CD14-positive monocyte (primary cell): ENCODE data around the gene COX7A2. TPM values are rescaled to one million over a fixed set of nuclear protein-coding genes. Genes with fewer than 3 reads are reported as not detected.

ENCODE experiments used
- DNase-seq, 3 donors: peaks; one replicate each; pipeline ENCODE4 v3.0.0-alpha.2; 2011 to 2022
- H2AFZ ChIP-seq: 2 replicates; pipeline ENCODE4 v1.6.0; 2012; ENCODE audit warnings: mild to moderate bottlenecking, low read depth, low read length, inconsistent platforms; ENCODE audit not compliant: insufficient read depth, poor library complexity, severe bottlenecking
- H3K27ac ChIP-seq, 2 donors: 1 replicate in 1 of 2; 2 replicates in 1 of 2; pipeline ENCODE4 v1.5.1; 2012 to 2013; ENCODE audit warnings: low read length in 2 of 2, control low read depth in 1 of 2, inconsistent platforms in 1 of 2, low read depth in 1 of 2, mild to moderate bottlenecking in 1 of 2
- H3K27me3 ChIP-seq, 2 donors: one replicate each; pipeline versions ENCODE4 v1.6.0 to v1.6.1; 2011 to 2013; ENCODE audit warnings: low read length in 2 of 2; ENCODE audit not compliant: control insufficient read depth in 2 of 2, insufficient read depth in 2 of 2
- H3K36me3 ChIP-seq, 2 donors: replicated peaks in 1 of 2; 1 replicate in 1 of 2; 2 replicates in 1 of 2; pipeline versions ENCODE4 v1.5.1 to v1.6.1; 2012 to 2013; ENCODE audit warnings: low read length in 2 of 2, control low read depth in 1 of 2, inconsistent platforms in 1 of 2, mild to moderate bottlenecking in 1 of 2; ENCODE audit not compliant: insufficient read depth in 2 of 2, control insufficient read depth in 1 of 2
- H3K4me1 ChIP-seq, 2 donors: 1 replicate in 1 of 2; 2 replicates in 1 of 2; pipeline versions ENCODE4 v1.5.1 to v1.6.1; 2012 to 2013; ENCODE audit warnings: low read length in 2 of 2, control low read depth in 1 of 2, inconsistent platforms in 1 of 2, mild to moderate bottlenecking in 1 of 2, moderate library complexity in 1 of 2; ENCODE audit not compliant: insufficient read depth in 2 of 2, control insufficient read depth in 1 of 2
- H3K4me2 ChIP-seq: replicated peaks from 2 replicates; pipeline ENCODE3; 2012; ENCODE audit warnings: low read length, moderate library complexity, mild to moderate bottlenecking; ENCODE audit not compliant: poor library complexity, severe bottlenecking; ENCODE audit errors: extremely low read depth
- H3K4me3 ChIP-seq, 3 experiments: fragments of 200-600 bp in 1 of 3; sonication (generic) in 1 of 3; replicated peaks in 1 of 3; 1 replicate in 2 of 3; 2 replicates in 1 of 3; pipeline ENCODE4 v1.5.1; 2011 to 2013; ENCODE audit warnings: low read length in 3 of 3, mild to moderate bottlenecking in 3 of 3, control low read depth in 2 of 3, low read depth in 2 of 3, inconsistent platforms in 1 of 3, moderate library complexity in 1 of 3
- H3K79me2 ChIP-seq: 2 replicates; pipeline ENCODE4 v1.6.0; 2012; ENCODE audit warnings: mild to moderate bottlenecking, control low read depth, inconsistent platforms, low read length, moderate library complexity; ENCODE audit not compliant: insufficient read depth
- H3K9ac ChIP-seq: 2 replicates; pipeline ENCODE4 v1.6.0; 2017; ENCODE audit warnings: low read length, mild to moderate bottlenecking; ENCODE audit not compliant: insufficient read depth, poor library complexity, severe bottlenecking
- H3K9me3 ChIP-seq, 2 donors: replicated peaks in 1 of 2; 1 replicate in 1 of 2; 2 replicates in 1 of 2; pipeline versions ENCODE4 v1.5.1 to v1.6.1; 2012 to 2013; ENCODE audit warnings: low read length in 2 of 2, control low read depth in 1 of 2; ENCODE audit not compliant: control insufficient read depth in 1 of 2, insufficient read depth in 1 of 2
- H4K20me1 ChIP-seq: 2 replicates; pipeline ENCODE4 v1.6.0; 2012; ENCODE audit warnings: mild to moderate bottlenecking, low read length, control low read depth, moderate library complexity; ENCODE audit not compliant: insufficient read depth
- H3K27ac Mint-ChIP-seq, 7 donors: one replicate each; pipeline ENCODE4 v1.8.0; 2020; ENCODE audit warnings: mild to moderate bottlenecking in 7 of 7, mixed read lengths in 7 of 7, moderate library complexity in 6 of 7, inconsistent platforms in 2 of 7
- H3K27me3 Mint-ChIP-seq, 3 donors: one replicate each; pipeline ENCODE4 v1.8.0; 2021 to 2022; ENCODE audit warnings: low read depth in 3 of 3, mild to moderate bottlenecking in 3 of 3, mixed read lengths in 3 of 3, moderate library complexity in 3 of 3, inconsistent platforms in 1 of 3
- H3K36me3 Mint-ChIP-seq, 2 donors: one replicate each; pipeline ENCODE4 v1.8.0; 2020; ENCODE audit warnings: mixed read lengths in 2 of 2, inconsistent platforms in 1 of 2, mild to moderate bottlenecking in 1 of 2
- H3K4me1 Mint-ChIP-seq: one replicate; pipeline ENCODE4 v1.8.0; 2020; ENCODE audit warnings: mild to moderate bottlenecking, mixed read lengths
- H3K4me3 Mint-ChIP-seq, 2 donors: one replicate each; pipeline ENCODE4 v1.8.0; 2020; ENCODE audit warnings: mild to moderate bottlenecking in 2 of 2, mixed read lengths in 2 of 2, moderate library complexity in 1 of 2
- H3K9me3 Mint-ChIP-seq, 7 donors: one replicate each; pipeline ENCODE4 v1.8.0; 2020 to 2022; ENCODE audit warnings: mixed read lengths in 7 of 7, mild to moderate bottlenecking in 6 of 7, moderate library complexity in 6 of 7, inconsistent platforms in 2 of 7
- CTCF ChIP-seq: fragments of 200-600 bp; IDR thresholded peaks from one replicate; pipeline ENCODE4 v1.8.0; 2022; ENCODE audit warnings: antibody characterized with exemption, mild to moderate bottlenecking
- WGBS: methylation state at CpG from one replicate; pipeline ENCODE4 v1.1.5; 2013; ENCODE audit warnings: missing lambda C conversion rate; ENCODE audit not compliant: insufficient coverage; 5-methylcytosine and 5-hydroxymethylcytosine counted together
- intact Hi-C, 2 donors: fragments of 100-400 bp; cut with micrococcal nuclease; formaldehyde crosslinking; loops; one replicate each; pipeline versions ENCODE4 v1.15.0 to v1.15.1; 2023
- polyA plus RNA-seq, 3 donors: library from polyadenylated mRNA; depleted of rRNA in 1 of 3; unstranded in 2 of 3; stranded (reverse) in 1 of 3; fragments of 300-500 nt in 2 of 3; fragments of >200 nt in 1 of 3; fragmentation: Illumina TruSeq in 2 of 3; gene quantifications; 1 replicate in 2 of 3; 2 replicates in 1 of 3; pipeline ENCODE4 v1.2.3, GENCODE V29; 2012 to 2021

The COX7A2 gene
- polyA plus RNA-seq, 3 donors: 175 to 846 (median 798) TPM

- no peaks in the 10 kb centered on the region for H3K9me3 ChIP-seq
- peaks cover 29 to 43% of the 10 kb centered on the region in 2 donors for H3K36me3 ChIP-seq
- no peak overlapping the region for H3K27ac Mint-ChIP-seq
- H3K79me2 ChIP-seq: no peaks in the 10 kb centered on the region
- no peak overlapping the region for H2AFZ ChIP-seq
- H3K27me3 ChIP-seq: no peaks in the 10 kb centered on the region
- H3K9ac ChIP-seq: no peak overlapping the region
- no peak overlapping the region for H3K4me3 Mint-ChIP-seq
- DNase-seq: no peak
- 100% methylated on average over 1 of the region's 2 CpGs for WGBS
- no peaks in the 10 kb centered on the region for H3K4me1 ChIP-seq
- peaks cover 30 to 36% of the 10 kb centered on the region in 2 donors for H3K36me3 Mint-ChIP-seq
- no peak overlapping the region for H3K27ac ChIP-seq
- no peak for TF ChIP-seq CTCF
- H3K27me3 Mint-ChIP-seq: peaks cover 0 to 3% (median 0%) of the 10 kb centered on the region in 3 donors
- peaks cover 4% of the 10 kb centered on the region for H3K4me1 Mint-ChIP-seq
- H3K9me3 Mint-ChIP-seq: no peaks in the 10 kb centered on the region
- H4K20me1 ChIP-seq: peaks cover 13% of the 10 kb centered on the region
- no peak overlapping the region for H3K4me2 ChIP-seq
- no peak overlapping the region for H3K4me3 ChIP-seq
- intact Hi-C loops: no loop called here
Measured at GRCh38 chr6:75235271-75235670, 8.3 kb downstream of the COX7A2 start.

GRCh38 chr6:75234126-75234865 lies 9.3 kb downstream of the COX7A2 start:
- intact Hi-C loops: no loop called here
- no peak overlapping the region for H2AFZ ChIP-seq
- no peaks in the 10 kb centered on the region for H3K27me3 ChIP-seq
- Mint-ChIP-seq H3K27me3 (peaks cover 0 to 3% (median 0%) of the 10 kb centered on the region in 3 donors), H3K36me3 (peaks cover 20 to 26% of the 10 kb centered on the region in 2 donors), H3K27ac (no peak overlapping the region), H3K9me3 (no peaks in the 10 kb centered on the region), H3K4me3 (no peak overlapping the region), H3K4me1 (peaks cover 4% of the 10 kb centered on the region)
- no peak for DNase-seq
- no peak for TF ChIP-seq CTCF
- no CpG with 5 or more reads among the region's 3 CpGs for WGBS
- no peak overlapping the region for H3K4me2 ChIP-seq
- H3K9me3 ChIP-seq: no peaks in the 10 kb centered on the region
- H3K9ac ChIP-seq: no peak overlapping the region
- no peaks in the 10 kb centered on the region for H3K4me1 ChIP-seq
- H3K79me2 ChIP-seq: no peaks in the 10 kb centered on the region
- peaks cover 6% of the 10 kb centered on the region for H4K20me1 ChIP-seq
- peaks cover 21 to 33% of the 10 kb centered on the region in 2 donors for H3K36me3 ChIP-seq
- H3K4me3 ChIP-seq: no peak overlapping the region
- no peak overlapping the region for H3K27ac ChIP-seq
